H9 (cell line): ENCODE results near the gene FEZF2. TPM values are rescaled to one million over a fixed set of nuclear protein-coding genes. Genes with fewer than 3 reads are reported as not detected.

Source experiments
- DNase-seq: peaks from one replicate; pipeline ENCODE4 v3.0.0-alpha.2; 2017
- H2AFZ ChIP-seq: one replicate; pipeline ENCODE4 v1.6.1; 2013; ENCODE audit warnings: mild to moderate bottlenecking, low read length, control low read depth, moderate library complexity
- H2AK5ac ChIP-seq: 2 replicates; pipeline ENCODE4 v1.6.1; 2013; ENCODE audit warnings: low read length, control low read depth, mixed read lengths; ENCODE audit not compliant: insufficient read length
- H2BK120ac ChIP-seq: one replicate; pipeline ENCODE4 v1.6.1; 2013; ENCODE audit warnings: low read depth, mild to moderate bottlenecking, low read length, control low read depth, inconsistent platforms; ENCODE audit not compliant: poor library complexity, severe bottlenecking
- H2BK12ac ChIP-seq: 2 replicates; pipeline ENCODE4 v1.6.1; 2013; ENCODE audit warnings: low read length, control low read depth, mixed read lengths, low read depth; ENCODE audit not compliant: insufficient read length
- H2BK15ac ChIP-seq: 2 replicates; pipeline ENCODE4 v1.6.1; 2013; ENCODE audit warnings: low read depth, low read length, control low read depth
- H2BK20ac ChIP-seq: one replicate; pipeline ENCODE4 v1.6.1; 2013; ENCODE audit warnings: low read depth, mild to moderate bottlenecking, low read length, control low read depth, inconsistent platforms; ENCODE audit not compliant: poor library complexity, severe bottlenecking
- H2BK5ac ChIP-seq: 2 replicates; pipeline ENCODE4 v1.6.1; 2013; ENCODE audit warnings: low read length, control low read depth, mixed read lengths; ENCODE audit not compliant: insufficient read length
- H3K14ac ChIP-seq: 2 replicates; pipeline ENCODE4 v1.6.1; 2013; ENCODE audit warnings: low read length, control low read depth; ENCODE audit not compliant: insufficient read depth
- H3K18ac ChIP-seq: 2 replicates; pipeline ENCODE4 v1.6.1; 2013; ENCODE audit warnings: low read depth, mild to moderate bottlenecking, mixed read lengths, low read length, control low read depth; ENCODE audit not compliant: insufficient read length
- H3K23ac ChIP-seq: 2 replicates; pipeline ENCODE4 v1.6.1; 2013; ENCODE audit warnings: low read length, control low read depth, mixed read lengths, low read depth; ENCODE audit not compliant: insufficient read length
- H3K23me2 ChIP-seq: 2 replicates; pipeline ENCODE4 v1.6.1; 2013; ENCODE audit warnings: low read depth, mild to moderate bottlenecking, mixed read lengths, low read length, control low read depth; ENCODE audit not compliant: insufficient read length, poor library complexity, severe bottlenecking
- H3K27ac ChIP-seq: 2 replicates; pipeline ENCODE4 v1.5.1; 2013; ENCODE audit warnings: low read length, control low read depth, mixed read lengths, low read depth; ENCODE audit not compliant: insufficient read length
- H3K27me3 ChIP-seq: 2 replicates; pipeline ENCODE4 v1.6.1; 2013; ENCODE audit warnings: low read length, control low read depth, inconsistent platforms; ENCODE audit not compliant: insufficient read depth
- H3K4ac ChIP-seq: 2 replicates; pipeline ENCODE4 v1.6.1; 2013; ENCODE audit warnings: low read depth, mild to moderate bottlenecking, control low read depth, inconsistent platforms, low read length, moderate library complexity
- H3K4me1 ChIP-seq: 2 replicates; pipeline ENCODE4 v1.6.1; 2013; ENCODE audit warnings: low read length, control low read depth, inconsistent platforms; ENCODE audit not compliant: insufficient read depth
- H3K4me2 ChIP-seq: 2 replicates; pipeline ENCODE4 v1.6.1; 2013; ENCODE audit warnings: low read length, control low read depth, mixed read lengths; ENCODE audit not compliant: insufficient read length, insufficient read depth
- H3K56ac ChIP-seq: 2 replicates; pipeline ENCODE4 v1.6.1; 2013; ENCODE audit warnings: low read depth, mild to moderate bottlenecking, mixed read lengths, low read length, control low read depth; ENCODE audit not compliant: insufficient read length
- H3K79me1 ChIP-seq: 2 replicates; pipeline ENCODE4 v1.6.1; 2013; ENCODE audit warnings: low read depth, mild to moderate bottlenecking, moderate library complexity, low read length, control low read depth, inconsistent platforms; ENCODE audit not compliant: insufficient read depth, poor library complexity, severe bottlenecking
- H3K79me2 ChIP-seq: 2 replicates; pipeline ENCODE4 v1.6.1; 2013; ENCODE audit warnings: low read length, control low read depth, inconsistent platforms; ENCODE audit not compliant: insufficient read depth
- H3K9ac ChIP-seq: 2 replicates; pipeline ENCODE4 v1.6.1; 2013; ENCODE audit warnings: low read length, control low read depth, mixed read lengths; ENCODE audit not compliant: insufficient read length; ENCODE audit errors: extremely low read depth
- H3K9me3 ChIP-seq: one replicate; pipeline ENCODE4 v1.6.1; 2013; ENCODE audit warnings: low read depth, low read length, inconsistent platforms; ENCODE audit not compliant: control insufficient read depth
- H3T11ph ChIP-seq: one replicate; pipeline ENCODE4 v1.6.1; 2013; ENCODE audit warnings: mild to moderate bottlenecking, low read length, control low read depth, inconsistent platforms
- H4K20me1 ChIP-seq: one replicate; pipeline ENCODE4 v1.6.1; 2013; ENCODE audit not compliant: control insufficient read depth, insufficient read length, insufficient read depth
- H4K5ac ChIP-seq: 2 replicates; pipeline ENCODE4 v1.6.1; 2013; ENCODE audit warnings: low read depth, mild to moderate bottlenecking, mixed read lengths, low read length, control low read depth; ENCODE audit not compliant: insufficient read length
- H4K8ac ChIP-seq: replicated peaks from 2 replicates; pipeline ENCODE4 v1.6.1; 2013; ENCODE audit warnings: low read length, control low read depth, mixed read lengths, low read depth; ENCODE audit not compliant: insufficient read length
- H4K91ac ChIP-seq: 2 replicates; pipeline ENCODE4 v1.6.1; 2013; ENCODE audit warnings: low read depth, mild to moderate bottlenecking, moderate library complexity, mixed read lengths, low read length, control low read depth; ENCODE audit not compliant: insufficient read length
- H3K27ac Mint-ChIP-seq, 3 experiments: 2 replicates in 2 of 3; 3 replicates in 1 of 3; pipeline ENCODE4 v1.8.0; 2020 to 2021; ENCODE audit warnings: mixed read lengths in 3 of 3, mild to moderate bottlenecking in 1 of 3, moderate library complexity in 1 of 3
- H3K27me3 Mint-ChIP-seq: 2 replicates; pipeline ENCODE4 v1.8.0; 2021; ENCODE audit warnings: low read depth, mild to moderate bottlenecking, moderate library complexity, mixed read lengths
- H3K36me3 Mint-ChIP-seq, 3 experiments: 2 replicates in 2 of 3; 3 replicates in 1 of 3; pipeline ENCODE4 v1.8.0; 2020 to 2021; ENCODE audit warnings: low read depth in 3 of 3, mixed read lengths in 3 of 3; ENCODE audit not compliant: insufficient read depth in 1 of 3
- H3K4me1 Mint-ChIP-seq, 2 experiments: 2 replicates each; pipeline ENCODE4 v1.8.0; 2020; ENCODE audit warnings: mixed read lengths in 2 of 2
- H3K4me3 Mint-ChIP-seq, 2 experiments: 2 replicates in 1 of 2; 3 replicates in 1 of 2; pipeline ENCODE4 v1.8.0; 2020 to 2021; ENCODE audit warnings: mild to moderate bottlenecking in 2 of 2, mixed read lengths in 2 of 2, moderate library complexity in 1 of 2
- H3K9me3 Mint-ChIP-seq, 2 experiments: 2 replicates in 1 of 2; 3 replicates in 1 of 2; pipeline ENCODE4 v1.8.0; 2020; ENCODE audit warnings: mild to moderate bottlenecking in 2 of 2, mixed read lengths in 2 of 2, moderate library complexity in 1 of 2
- CTCF ChIP-seq: fragments of 200-600 bp; sonication (generic); conservative IDR thresholded peaks from 3 replicates; pipeline ENCODE4 v1.8.0; 2021; ENCODE audit warnings: antibody characterized with exemption, mild to moderate bottlenecking
- WGBS: extraction: QIAGEN DNeasy Blood & Tissue Kit; methylation state at CpG from one replicate; pipeline ENCODE4 v1.1.7; 2013; ENCODE audit warnings: missing lambda C conversion rate, low lambda C conversion rate, mixed read lengths; ENCODE audit not compliant: insufficient read length; ENCODE audit errors: extremely low coverage; 5-methylcytosine and 5-hydroxymethylcytosine counted together
- total RNA-seq: library from RNA; stranded (reverse); gene quantifications from 2 replicates; pipeline ENCODE4 v1.2.1, GENCODE V29; 2021

FEZF2 gene
- total RNA-seq, 1 experiment from 2014 or later, result 0.11 TPM

DNA sequence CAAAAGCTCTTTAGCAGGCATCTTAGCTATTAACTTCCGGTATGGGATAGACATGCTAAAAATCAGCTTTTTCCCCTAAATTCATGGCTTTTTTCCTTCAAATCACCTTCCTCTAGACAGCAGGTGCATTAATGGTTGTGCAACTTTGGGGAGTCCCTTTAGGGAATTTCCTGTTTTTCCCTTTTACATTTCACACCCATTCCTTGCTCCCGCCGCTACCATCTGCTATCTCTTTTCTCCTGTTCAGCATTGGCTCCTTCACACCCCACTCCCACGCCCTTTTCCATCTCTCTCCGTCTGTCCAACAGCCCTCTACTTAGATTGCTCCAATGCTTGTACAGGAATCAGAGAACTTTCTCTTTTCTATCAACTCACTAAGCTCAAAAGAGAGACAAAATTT is 43.4 kb downstream of the FEZF2 start:
- peaks cover 4 to 8% of the 10 kb centered on the region in 2 experiments for H3K4me1 Mint-ChIP-seq
- H3K4me3 Mint-ChIP-seq, result no peak overlapping the region
- H3K27ac Mint-ChIP-seq, result no peak overlapping the region
- Histone ChIP-seq H3K4ac (no peak overlapping the region), H4K91ac (no peak overlapping the region), H3K9me3 (no peaks in the 10 kb centered on the region), H2BK5ac (no peak overlapping the region), H4K5ac (no peak overlapping the region), H2AFZ (no peak overlapping the region), H3K27ac (no peak overlapping the region), H3K9ac (no peak overlapping the region), H4K20me1 (no peaks in the 10 kb centered on the region), H2BK120ac (no peak overlapping the region), H3K23me2 (no peaks in the 10 kb centered on the region), H3K18ac (no peak overlapping the region), H3T11ph (no peak overlapping the region), H3K79me1 (no peaks in the 10 kb centered on the region), H3K56ac (no peak overlapping the region), H3K4me1 (no peaks in the 10 kb centered on the region), H3K27me3 (no peaks in the 10 kb centered on the region), H2BK15ac (no peak overlapping the region), H4K8ac (no peak overlapping the region), H3K23ac (no peak overlapping the region), H2BK20ac (no peak overlapping the region), H3K79me2 (no peaks in the 10 kb centered on the region), H2AK5ac (no peak overlapping the region), H3K4me2 (no peak overlapping the region), H3K14ac (no peak overlapping the region), H2BK12ac (no peak overlapping the region)
- DNase-seq, result no peak
- no peaks in the 10 kb centered on the region for H3K9me3 Mint-ChIP-seq
- TF ChIP-seq CTCF, result no peak
- no peaks in the 10 kb centered on the region for H3K36me3 Mint-ChIP-seq
- H3K27me3 Mint-ChIP-seq, result no peaks in the 10 kb centered on the region
- WGBS, result no CpG with 5 or more reads among the region's 5 CpGs
